NCI-H82 treated with DMSO at 0.1 percent for 48 hours (cell line): ENCODE data around the gene ADH6.
"Not testable (repeated sequence)": the region's sequence is repeated elsewhere in the genome, so short reads cannot be mapped to it uniquely, and the experiment has no call there.

Source experiments
- DNase-seq: peaks from one replicate; lab custom pipeline; 2025; ENCODE audit not compliant: unreplicated experiment; lab: John Stamatoyannopoulos, UW

Gene ADH6

DNA sequence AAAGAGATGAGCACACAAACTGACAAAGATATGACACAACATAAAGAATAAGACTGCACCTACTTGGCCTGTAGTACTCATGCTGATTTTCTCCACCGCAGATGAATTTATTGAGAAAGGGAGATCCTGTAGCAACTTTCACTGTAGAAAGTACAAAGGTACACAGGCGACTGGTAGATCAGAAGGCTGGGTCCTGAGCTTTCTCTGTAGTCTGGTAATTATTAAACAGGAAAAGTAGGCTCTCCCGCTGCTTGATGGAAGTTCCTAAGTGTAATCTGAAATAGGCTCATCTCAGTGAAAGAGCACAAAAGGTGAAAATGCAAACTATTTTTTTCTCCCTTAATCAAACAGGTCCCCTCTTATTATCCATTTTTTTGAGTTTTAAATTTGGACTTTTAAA is at the start of gene ADH6:
TSS of gene ADH6 (minus strand) at position 175 of the 400 bp plus-strand sequence. CDS start at position 81, 94 bp downstream.
- DNase-seq: no peak

DNA sequence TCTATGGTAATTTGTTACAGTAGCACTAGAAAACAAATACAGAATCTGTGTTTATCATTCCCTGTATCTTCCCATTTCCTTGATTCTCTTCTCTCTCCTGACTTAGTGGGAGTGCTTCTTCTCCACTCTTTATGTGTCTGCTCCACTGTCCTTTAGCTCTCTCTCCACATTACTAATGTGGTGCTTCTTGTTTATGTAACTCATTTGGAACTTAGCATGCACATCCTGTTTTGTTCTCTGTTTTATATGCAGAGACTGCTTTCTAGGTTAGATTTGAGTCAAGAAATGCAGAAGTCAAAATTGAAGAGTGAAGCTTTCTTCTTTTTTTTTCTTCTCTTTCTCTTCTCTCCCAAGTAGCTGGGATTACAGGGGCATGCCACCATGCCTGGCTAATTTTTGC is 45.9 kb upstream of the ADH6 start:
- no peak for DNase-seq

DNA sequence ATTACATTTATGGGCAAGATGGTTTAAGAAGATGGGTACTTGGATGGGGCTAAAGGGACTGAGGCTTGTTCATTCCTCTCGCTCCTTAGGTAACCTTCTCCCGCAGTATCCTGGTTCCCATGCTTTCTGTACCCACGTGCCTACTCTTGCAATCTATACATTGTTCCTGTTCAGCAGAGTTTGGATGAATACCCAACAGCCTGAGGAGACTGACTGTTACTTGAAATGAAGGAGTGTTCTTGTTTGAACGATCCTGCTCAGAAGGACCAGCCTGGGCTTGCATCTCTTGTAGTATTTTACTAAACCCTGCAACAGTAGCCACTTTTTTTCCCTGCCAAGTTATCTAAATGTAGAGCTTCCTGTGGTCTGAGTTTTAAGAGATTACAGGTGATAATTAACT is 33.7 kb upstream of the ADH6 start:
- DNase-seq: no peak

DNA sequence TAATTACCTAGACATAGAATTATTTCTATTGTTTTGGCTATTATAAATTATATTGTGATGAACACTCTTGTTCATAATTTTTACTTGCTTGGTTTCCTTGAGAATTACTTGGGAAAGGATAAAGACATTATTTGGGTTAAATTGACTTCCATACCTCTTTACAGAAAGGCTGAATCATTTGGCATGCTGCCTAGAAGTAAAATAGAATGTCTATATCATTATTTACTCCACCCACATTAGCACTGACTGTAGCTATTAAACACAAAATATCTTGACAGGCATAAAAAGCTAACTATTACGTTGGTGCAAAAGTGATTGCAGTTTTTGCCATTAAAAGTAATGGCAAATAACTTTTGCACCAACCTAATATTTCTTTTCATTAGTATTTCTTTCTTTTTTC is 29.7 kb upstream of the ADH6 start:
- DNase-seq: no peak

DNA sequence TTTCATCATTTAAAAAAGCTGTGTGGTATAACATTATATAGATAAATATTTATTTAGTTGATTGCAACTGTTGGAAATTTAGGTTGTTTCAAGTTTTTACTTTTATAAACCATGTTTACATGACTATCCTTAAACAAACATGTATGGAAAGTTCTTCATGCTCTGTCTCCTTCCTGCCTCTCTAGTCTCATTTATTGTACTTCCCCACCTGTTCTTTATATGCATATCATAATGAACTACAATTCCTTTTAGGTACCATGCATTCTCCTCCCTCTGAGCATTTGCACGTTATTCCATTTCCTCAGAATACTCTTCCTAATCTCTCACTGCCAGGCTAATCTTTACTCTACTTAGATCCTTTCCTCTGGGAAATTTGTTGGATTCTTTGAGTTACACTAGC is 16.9 kb upstream of the ADH6 start:
- no peak for DNase-seq

DNA sequence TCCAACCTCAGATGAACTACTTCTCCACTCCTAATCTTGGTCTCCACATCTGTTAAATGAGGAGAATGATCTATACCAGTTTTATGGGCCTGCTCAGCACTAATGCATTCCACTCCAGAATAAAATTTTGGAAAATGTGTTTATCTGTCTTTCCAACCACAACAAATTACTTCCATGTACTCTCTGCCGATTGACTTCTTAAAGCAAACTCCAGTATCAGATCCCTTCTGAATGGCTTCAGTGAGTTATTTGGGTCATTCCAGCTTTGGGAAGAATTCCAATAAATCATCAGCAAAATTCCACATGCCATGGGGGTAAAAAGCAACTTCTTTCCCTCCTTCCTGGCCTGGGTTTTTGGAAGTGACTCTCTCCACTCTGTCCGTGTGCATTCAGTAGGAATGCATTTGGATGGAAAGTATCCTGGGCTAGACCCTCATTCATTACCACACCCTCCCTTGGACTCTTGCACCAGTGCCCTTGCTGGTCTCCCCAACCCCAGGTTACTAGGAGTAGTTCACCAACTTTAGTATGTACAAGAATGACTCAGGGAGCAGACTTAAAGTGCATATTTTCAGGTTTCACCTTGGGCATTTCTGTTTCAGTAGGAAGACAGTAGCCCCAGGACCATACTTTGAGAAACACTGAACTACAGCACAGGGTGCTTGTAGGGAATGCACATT is 15.4 kb upstream of the ADH6 start:
- no peak for DNase-seq

DNA sequence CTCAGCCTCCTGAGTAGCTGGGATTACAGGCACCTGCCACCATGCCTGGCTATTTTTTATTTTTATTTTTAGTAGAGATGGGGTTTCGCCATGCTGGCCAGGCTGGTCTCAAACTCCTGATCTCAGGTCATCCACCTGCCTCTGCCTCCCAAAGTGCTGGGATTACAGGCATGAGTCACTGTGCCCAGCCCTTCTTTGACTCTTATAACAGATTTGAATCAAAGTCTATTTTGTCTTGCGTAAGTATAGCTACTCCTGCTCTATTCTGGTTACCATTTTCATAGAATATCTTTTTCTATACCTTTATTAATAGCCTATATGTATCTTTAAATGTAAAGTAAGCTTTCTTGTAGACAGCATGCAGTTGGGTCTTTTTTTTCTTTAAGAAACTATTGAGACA is 14.4 kb upstream of the ADH6 start:
- not testable (repeated sequence) for DNase-seq

DNA sequence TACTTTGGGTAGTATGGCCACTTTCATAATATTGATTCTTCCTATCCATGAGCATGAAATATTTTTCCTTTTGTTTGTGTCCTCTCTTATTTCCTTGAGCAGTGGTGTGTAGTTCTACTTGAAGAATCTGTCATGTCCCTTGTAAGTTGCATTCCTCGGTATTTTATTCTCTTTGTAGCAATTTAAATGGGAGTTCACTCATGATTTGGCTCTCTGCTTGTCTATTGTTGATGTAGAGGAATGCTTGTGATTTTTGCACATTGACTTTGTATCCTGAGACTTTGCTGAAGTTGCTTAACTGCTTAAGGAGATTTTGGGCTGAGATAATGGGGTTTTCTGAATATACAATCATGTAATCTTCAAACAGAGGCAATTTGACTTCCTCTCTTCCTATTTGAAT is 9.7 kb upstream of the ADH6 start:
- DNase-seq: not testable (repeated sequence)

DNA sequence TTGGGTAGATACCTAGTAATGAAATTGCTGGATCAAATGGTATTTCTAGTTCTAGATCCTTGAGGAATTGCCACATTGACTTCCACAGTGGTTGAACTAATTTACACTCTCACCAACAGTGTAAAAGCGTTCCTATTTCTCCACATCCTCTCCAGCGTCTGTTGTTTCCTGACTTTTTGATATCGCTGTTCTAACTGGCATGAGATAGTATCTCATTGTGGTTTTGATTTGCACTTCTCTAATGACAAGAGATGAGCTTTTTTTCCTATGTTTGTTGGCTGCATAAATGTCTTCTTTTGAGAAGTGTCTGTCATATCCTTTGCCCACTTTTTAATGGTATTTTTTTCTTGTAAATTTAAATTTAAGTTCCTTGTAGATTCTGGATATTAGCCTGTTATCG is 8.6 kb upstream of the ADH6 start:
- not testable (repeated sequence) for DNase-seq

DNA sequence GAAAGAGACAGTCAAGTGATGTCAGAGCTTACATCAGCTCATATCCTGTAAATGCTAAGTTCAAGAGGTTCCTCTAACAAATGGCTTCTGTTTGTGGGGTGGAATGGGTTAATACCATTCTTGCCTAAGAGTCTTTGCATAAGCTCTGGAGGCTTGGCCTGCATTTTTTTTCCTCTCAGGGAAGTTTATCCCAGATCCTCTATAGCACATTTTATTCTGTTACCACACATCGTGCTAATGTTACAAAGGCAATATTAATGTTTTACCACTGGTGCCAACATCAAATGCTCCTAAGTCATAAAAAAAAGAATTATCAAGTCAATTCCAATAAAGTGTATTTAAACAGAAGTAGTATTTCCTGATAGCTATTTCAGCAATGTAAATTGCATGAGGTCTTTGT is 2.9 kb upstream of the ADH6 start:
- DNase-seq: no peak

DNA sequence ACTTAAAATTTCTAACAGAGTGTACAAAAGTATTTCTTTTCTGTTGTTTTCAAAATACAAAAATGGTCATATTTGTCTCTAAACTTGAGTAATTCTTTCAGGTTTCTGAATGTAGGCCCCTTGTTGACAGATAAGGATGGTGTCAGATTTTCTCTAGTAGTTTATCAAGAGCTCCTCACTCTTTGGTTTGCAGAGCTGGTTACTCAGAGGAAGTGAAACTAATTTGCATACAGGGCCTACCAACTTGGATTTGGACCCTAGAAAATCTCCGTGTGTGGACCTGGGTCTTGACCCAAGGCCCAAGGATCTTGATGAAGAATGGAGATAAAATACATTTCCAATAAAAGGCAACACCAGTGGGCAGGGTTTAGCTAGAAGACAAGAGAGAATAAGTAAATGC is 433 bp upstream of the ADH6 start:
- no peak for DNase-seq

DNA sequence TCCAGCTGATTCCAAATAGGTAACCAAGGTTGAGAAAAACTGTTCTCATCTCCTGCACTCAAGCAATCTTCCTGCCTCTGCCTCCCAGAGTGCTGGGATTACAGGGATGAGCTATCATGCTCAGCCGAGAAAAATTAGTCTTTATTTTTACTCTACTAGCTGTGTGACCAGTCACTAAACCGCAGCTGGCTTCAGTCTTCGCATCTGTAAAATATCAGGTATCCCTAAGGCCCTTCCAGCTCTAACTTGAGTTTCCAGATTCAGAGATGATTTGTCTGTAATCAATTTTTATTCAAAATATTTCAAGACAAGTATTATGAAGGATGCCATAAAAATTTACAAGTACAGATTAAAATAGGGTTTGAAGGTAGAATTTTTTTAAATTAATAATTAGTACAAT is 3.5 kb downstream of the ADH6 start:
- no peak for DNase-seq

DNA sequence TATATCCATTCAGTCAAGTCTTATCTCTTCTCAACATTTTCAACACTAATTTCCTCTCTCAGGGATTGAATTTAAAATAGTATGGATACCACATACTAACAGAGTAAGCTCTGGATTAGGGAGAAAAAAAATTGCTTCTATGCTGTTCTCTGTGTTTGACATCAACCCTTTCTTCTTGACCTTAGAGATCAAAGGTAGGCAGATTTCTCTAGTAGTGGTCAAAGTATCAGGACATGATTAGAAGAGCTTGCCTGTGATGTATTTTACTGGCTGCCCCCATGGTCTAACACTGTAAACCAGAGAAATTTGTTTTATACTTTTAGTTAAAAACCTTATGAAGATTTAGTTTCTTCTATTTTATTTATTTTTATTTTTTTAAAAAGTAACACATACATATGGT is 8.3 kb downstream of the ADH6 start:
- no peak for DNase-seq

DNA sequence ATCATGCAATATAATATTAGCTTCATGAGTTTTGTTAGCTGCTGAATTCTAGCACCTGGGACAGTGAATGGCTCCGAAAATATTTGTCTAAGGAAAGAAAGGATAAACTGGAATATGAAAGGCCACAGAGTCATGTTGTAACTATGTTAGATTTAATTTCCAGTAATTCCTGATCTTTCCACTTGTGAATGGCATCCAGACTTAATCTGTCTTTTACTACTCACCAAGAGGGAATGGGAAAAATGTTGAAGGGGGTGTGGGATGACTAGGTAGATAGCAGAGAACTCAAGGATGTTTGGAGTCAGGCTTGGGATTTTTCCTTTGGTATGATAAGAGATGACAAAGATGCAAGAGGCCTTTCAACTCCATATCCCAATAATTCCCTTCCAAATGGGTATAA is 9.4 kb downstream of the ADH6 start:
- DNase-seq: no peak

DNA sequence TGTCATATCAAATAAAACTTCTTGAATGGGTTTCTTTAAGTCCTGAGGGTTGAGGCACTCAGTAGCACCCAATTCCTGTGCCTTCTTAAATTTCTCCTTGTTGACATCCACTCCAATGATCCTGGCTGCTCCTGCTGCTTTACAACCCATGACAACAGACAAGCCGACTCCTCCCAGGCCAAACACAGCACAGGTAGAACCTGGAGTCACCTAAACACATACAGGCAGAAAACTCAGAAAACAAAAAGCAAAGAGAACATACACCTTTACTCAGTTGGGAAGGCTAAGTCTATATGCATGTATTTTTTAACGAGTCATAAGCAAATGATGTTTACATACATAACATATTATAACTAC is 10.3 kb downstream of the ADH6 start:
- DNase-seq: no peak

DNA sequence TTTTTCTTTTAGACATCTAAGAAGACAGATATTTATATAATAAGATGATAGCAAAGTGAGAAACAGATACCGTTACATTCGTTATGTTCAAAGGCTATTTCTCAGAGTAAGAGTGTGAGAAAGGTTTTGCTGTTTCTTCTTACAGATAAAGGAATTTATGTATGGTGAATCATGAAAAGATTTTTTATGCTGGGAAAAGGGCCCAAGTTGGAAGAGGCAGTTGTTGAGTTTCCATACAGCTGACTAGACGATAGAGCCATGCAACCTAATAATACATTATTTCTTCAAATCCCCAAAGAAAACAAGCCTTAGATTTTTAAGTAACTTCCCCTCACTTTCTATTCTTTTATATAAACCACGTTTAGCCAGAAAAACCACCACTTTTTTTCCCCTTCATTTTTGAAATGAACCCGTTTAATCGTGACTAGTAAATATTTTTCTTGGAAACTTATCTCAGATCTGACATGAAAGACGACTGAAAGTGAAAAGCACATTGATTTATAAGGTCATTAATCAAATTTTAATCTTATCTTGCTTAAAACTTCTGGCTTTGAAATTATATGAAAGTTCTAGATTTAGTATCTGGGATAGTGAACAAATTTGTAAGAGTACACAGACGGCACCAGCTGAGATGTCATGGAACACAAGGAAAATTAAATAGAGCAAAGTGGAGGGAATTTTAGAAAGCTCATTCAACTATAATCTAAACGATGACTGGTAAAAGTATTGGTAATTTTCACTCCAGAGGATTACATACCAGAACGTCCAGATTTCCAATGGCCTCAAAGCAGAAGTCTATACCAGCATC is 10.9 kb downstream of the ADH6 start:
- no peak for DNase-seq

DNA sequence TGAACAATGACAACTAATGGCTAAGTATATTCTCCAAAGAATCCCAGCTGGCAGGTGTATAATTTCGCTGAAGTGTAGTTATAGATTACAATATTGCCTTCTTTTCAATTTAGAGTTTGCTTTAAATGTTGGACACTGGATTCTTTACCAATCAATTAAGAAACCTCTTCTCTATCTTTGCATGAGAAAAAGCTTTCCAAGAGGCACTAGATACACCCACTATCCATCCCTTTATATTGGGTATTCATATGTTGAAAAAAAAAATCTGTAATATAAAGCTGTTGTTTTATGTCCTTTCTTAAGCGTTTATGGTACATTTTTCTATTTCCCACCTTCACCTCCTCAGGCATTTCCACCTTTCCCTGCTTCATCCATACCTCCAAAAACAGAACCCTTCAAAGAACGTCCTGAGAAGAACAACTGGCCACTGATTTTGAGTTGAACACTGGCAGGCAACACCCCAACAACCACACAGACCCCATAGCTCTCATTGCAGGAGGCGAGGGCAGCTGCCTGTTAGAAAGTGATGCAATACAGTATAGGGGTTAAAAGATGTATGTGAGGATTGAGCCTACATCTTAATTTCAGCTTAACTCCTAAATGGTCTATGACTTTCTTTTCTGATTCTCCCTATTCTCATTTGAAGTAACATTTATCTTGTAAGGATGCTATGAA is 11.8 kb downstream of the ADH6 start:
- no peak for DNase-seq

DNA sequence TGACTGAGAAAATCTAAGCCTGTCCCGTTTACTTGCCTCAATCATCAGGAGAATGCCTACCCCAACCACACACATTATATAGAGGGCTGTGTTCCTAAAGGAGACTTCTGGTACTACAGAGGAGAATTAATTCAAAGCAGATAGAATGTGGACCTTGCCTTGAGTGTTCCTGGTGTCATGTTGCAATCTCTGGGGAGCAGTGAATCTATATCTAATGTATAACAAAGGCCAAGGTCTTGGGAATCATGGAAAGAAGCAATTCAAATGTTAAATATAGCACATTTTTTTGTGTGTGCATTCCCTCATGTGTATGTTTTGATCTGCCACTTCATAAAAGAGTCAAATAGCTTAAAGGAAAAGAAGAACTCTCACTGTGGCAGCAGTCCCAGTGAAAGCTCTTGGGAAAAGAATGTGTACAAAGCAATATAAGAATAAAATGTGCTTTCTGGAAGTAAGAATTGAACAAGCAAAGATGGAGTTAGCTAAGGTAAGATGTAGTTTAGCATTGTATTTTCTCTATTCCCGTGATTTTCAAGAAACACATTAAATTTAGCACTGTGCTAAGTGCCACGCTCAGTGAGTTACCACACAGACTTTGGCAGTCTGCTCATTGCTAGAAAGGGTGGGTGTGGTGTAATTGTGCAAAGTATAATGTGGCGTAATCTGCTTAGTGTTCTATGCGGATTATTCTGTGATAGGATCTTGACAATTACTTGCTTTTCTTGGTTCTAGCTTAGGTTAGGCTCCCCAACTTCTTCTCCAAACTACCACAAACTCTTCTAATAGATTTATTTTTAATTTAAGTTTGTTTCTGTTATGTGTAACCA is 13.7 kb downstream of the ADH6 start:
- peak; percentile 53 for DNase-seq

DNA sequence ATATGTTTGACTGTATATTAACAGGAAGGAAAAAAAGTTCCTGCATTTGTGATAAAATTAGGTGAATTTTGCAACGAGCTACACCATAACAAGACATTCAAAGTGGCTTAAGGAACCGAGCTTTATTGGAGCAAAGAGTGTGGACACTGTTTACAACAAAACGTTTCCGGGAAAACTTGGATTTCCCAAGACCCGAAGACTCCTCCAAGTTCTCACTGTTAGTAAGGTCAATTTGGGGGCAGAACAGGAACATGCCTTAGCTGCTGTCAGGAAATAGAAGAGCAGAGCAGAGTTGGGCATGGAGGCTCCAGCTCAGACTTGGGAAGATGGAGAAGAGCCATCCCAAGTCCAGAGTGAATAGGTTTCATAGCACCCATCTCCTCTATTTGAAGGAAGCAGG is 16.5 kb downstream of the ADH6 start:
- DNase-seq: no peak

DNA sequence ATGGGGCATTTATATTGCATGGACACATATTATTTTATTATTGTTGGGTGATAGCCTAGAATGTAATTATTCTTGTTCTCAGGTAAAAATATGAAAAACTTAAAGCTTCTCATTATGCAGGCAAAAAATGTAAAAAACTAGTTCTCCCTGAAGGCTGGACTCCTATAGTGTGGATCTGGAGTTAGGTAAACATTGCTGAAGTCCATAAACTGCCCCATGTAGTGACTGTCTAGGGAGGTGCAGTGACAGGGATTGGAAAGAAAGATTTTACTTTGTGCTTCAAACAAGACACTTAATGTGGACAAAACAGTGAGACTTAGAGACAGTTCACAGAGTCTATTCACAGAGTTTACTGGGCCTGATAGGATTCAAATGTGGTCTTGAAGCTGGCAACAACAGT is 17.0 kb downstream of the ADH6 start:
- no peak for DNase-seq

DNA sequence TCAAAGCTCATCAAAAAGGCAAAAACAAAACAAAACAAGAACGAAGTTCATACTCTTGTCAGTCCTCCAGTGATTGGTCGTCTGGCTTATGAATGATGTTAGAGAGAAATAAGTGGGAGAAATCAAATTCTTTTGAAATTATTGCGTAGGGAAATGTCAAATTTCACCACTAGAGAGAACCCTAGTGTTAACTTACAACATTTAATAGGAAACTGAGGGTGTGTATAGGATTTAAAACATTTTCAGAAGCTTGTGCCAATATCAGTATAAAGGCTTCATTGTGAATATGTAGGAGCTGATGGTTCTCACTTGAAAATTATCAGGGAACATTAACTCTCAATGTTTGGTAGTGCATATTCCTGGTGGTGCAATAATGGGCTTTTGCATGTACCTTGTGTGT is 17.4 kb downstream of the ADH6 start:
- no peak for DNase-seq
